Left ventricle myocardium inferior (tissue), 1 donor: ENCODE data around the gene DIAPH3. TPM values are rescaled to one million over a fixed set of nuclear protein-coding genes. Genes with fewer than 3 reads are reported as not detected.

Source experiments
- DNase-seq: peaks from one replicate; pipeline ENCODE4 v3.0.0-alpha.2; 2020
- H3K27ac ChIP-seq: fragments of 200-600 bp; replicated peaks from 2 replicates; pipeline ENCODE4 v1.8.0; 2021
- H3K27me3 ChIP-seq: fragments of 200-600 bp; 2 replicates; pipeline ENCODE4 v1.8.0; 2021; ENCODE audit warnings: low read depth
- H3K36me3 ChIP-seq: fragments of 200-600 bp; 2 replicates; pipeline ENCODE4 v1.8.0; 2021
- H3K4me1 ChIP-seq: fragments of 200-600 bp; 2 replicates; pipeline ENCODE4 v1.8.0; 2021
- H3K4me3 ChIP-seq: fragments of 200-600 bp; 2 replicates; pipeline ENCODE4 v1.8.0; 2021; ENCODE audit warnings: mild to moderate bottlenecking, moderate library complexity
- H3K9me3 ChIP-seq: fragments of 200-600 bp; replicated peaks from 2 replicates; pipeline ENCODE4 v1.8.0; 2021
- CTCF ChIP-seq: fragments of 200-600 bp; IDR thresholded peaks from 2 replicates; pipeline ENCODE4 v1.8.0; 2021; ENCODE audit warnings: antibody characterized with exemption, mild to moderate bottlenecking, borderline replicate concordance
- intact Hi-C: fragments of 100-400 bp; cut with micrococcal nuclease; formaldehyde crosslinking; loops from one replicate; pipeline ENCODE4 v1.11.0; 2022
- total RNA-seq: library from RNA; stranded (reverse); fragmentation: NEBNext Ultra II Directional; extraction: Animal tissue kit (Norgen Biotek cat#: 25700); gene quantifications from one replicate; pipeline ENCODE4 v1.2.1, GENCODE V29; 2021
- donor health status: DM: no; HTN: yes; CAD: no; lungs with severe emphysema.

DIAPH3 gene
- total RNA-seq, 1 donor from 2014 or later, result 0.25 TPM

GRCh38 chr13:60111691-60112090 lies 52.0 kb downstream of the DIAPH3 start:
- Histone ChIP-seq H3K4me3 (no peak overlapping the region), H3K36me3 (no peaks in the 10 kb centered on the region), H3K4me1 (no peaks in the 10 kb centered on the region), H3K9me3 (peaks cover 17% of the 10 kb centered on the region), H3K27ac (no peak overlapping the region), H3K27me3 (no peaks in the 10 kb centered on the region)
- intact Hi-C loops, result no loop called here
- TF ChIP-seq CTCF, result no peak
- no peak for DNase-seq

GRCh38 chr13:60109285-60109684 lies 54.4 kb downstream of the DIAPH3 start:
- no peaks in the 10 kb centered on the region for H3K27me3 ChIP-seq
- H3K4me1 ChIP-seq, result no peaks in the 10 kb centered on the region
- intact Hi-C loops, result no loop called here
- no peak overlapping the region for H3K27ac ChIP-seq
- TF ChIP-seq CTCF, result no peak
- H3K4me3 ChIP-seq, result no peak overlapping the region
- H3K36me3 ChIP-seq, result no peaks in the 10 kb centered on the region
- peaks cover 6% of the 10 kb centered on the region for H3K9me3 ChIP-seq
- no peak for DNase-seq

GRCh38 chr13:60108589-60108988 lies 55.1 kb downstream of the DIAPH3 start:
- Histone ChIP-seq H3K36me3 (no peaks in the 10 kb centered on the region), H3K4me1 (no peaks in the 10 kb centered on the region), H3K27me3 (no peaks in the 10 kb centered on the region), H3K27ac (no peak overlapping the region), H3K9me3 (peaks cover 3% of the 10 kb centered on the region), H3K4me3 (no peak overlapping the region)
- intact Hi-C loops, result no loop called here
- no peak for DNase-seq
- no peak for TF ChIP-seq CTCF

- intact Hi-C loops, result no loop called here
These were observed 63.9 kb downstream of the DIAPH3 start for GRCh38 chr13:60099631-60100420.

GRCh38 chr13:60095300-60095699 lies 68.4 kb downstream of the DIAPH3 start:
- TF ChIP-seq CTCF, result no peak
- Histone ChIP-seq H3K9me3 (no peaks in the 10 kb centered on the region), H3K4me3 (no peak overlapping the region), H3K4me1 (no peaks in the 10 kb centered on the region), H3K27ac (no peak overlapping the region), H3K36me3 (no peaks in the 10 kb centered on the region), H3K27me3 (no peaks in the 10 kb centered on the region)
- no peak for DNase-seq
- intact Hi-C loops, result no loop called here

More at GRCh38 chr13:60099631-60100420, 63.9 kb downstream of the DIAPH3 start:
- Histone ChIP-seq H3K9me3 (no peaks in the 10 kb centered on the region), H3K36me3 (no peaks in the 10 kb centered on the region), H3K4me3 (no peak overlapping the region), H3K27me3 (no peaks in the 10 kb centered on the region), H3K4me1 (no peaks in the 10 kb centered on the region), H3K27ac (no peak overlapping the region)
- no peak for TF ChIP-seq CTCF
- DNase-seq, result no peak
